ENCODE data around the gene AQP2. TPM values are rescaled to one million over a fixed set of nuclear protein-coding genes. Genes with fewer than 3 reads are reported as not detected.

The AQP2 gene
- total and polyA plus RNA-seq, 2 of the 4 experiments (the other 2 are of a cell fraction), result not detected

DNA sequence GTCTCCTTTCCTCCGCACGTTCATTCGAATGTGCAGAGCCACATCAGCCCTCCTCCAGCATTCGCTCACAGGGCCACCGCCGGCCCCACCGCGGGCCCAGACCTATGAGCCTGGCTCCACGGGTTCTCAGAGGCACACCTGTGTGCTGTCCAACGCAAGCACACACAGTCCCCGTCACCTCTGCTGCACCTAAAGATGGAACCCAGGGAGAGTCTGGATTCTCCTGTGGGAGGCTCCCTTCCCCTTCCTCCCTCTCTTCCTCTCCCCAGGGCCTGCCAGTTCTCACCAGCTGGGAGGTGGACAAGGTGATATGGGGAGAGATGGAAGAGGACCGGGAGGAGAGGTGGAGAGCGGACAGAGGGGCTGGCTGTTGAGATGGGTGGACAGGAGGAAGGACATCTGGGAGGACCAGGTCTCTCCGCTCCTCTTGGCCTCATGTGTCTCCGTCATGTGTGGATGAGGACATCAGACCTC lies 17.3 kb downstream of the AQP2 start (continued):
- TF ChIP-seq SMC3 (IDR thresholded peaks at IDR 0.05; ENCODE audit: low read depth, low read length), result no peak
- TF ChIP-seq MAZ (IDR thresholded peaks at IDR 0.05; ENCODE audit: borderline replicate concordance, low read depth, low read length), result no peak

DNA sequence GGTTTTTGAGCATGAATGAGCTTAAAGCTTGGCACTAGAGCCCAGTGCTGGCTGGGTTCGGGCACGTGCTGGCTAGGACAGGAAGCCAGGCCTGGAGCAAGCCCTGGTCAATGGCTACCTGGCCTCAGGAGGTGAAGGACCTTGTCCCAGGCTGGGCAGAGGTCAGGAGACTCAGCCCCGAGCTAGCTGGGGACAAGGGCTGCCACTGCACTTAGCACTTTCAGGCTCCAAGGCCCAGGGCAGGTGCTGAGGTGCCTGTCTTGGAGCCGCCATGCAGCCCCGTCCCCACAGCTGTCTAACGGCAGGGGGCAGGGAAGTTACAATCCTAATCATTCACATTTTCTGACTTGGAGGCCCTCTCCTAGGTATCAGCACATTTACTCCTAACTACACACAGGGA lies 17.9 kb downstream of the AQP2 start:
- H3K23ac ChIP-seq (ENCODE audit: low read depth, low read length), result no peak overlapping the region
- H4K91ac ChIP-seq (ENCODE audit: insufficient read depth, low read depth, low read length), result no peak overlapping the region
- no peak overlapping the region for H2AK5ac ChIP-seq (ENCODE audit: low read depth, low read length)
- dilution Hi-C loops (cut with HindIII; ENCODE audit: low sequenced_read_pairs, unreplicated experiment) (no loop called here), in situ Hi-C loops (cut with MboI; ENCODE audit: low sequenced_read_pairs) (loop anchor here (10.0 kb wide), 1 partner anchor 194 kb away; no protein-coding TSS in a partner anchor), intact Hi-C loops (cut with micrococcal nuclease) (loop anchor here (10.0 kb wide), 1 partner anchor 206 kb away; no protein-coding TSS in a partner anchor)
- no peak overlapping the region for H3K4ac ChIP-seq (ENCODE audit: low read depth, low read length)
- H3K14ac ChIP-seq (replicated peaks; ENCODE audit: low read depth, low read length), result no peak overlapping the region
- ChIA-PET CTCF (interaction anchor here (0.7 to 4.0 kb wide), 5 partner anchors 13 to 102 kb away, joined by 3 to 33 read pairs (median 6); no protein-coding TSS in a partner anchor), POLR2A (ENCODE audit: unreplicated experiment) (no interaction called here)
- no peak overlapping the region for H4K8ac ChIP-seq (ENCODE audit: low read depth in 2 of 2, low read length in 2 of 2)
- H2AK9ac ChIP-seq (replicated peaks; ENCODE audit: low read depth, low read length, poor library complexity), result no peak overlapping the region
- H3K9me3 ChIP-seq (ENCODE audit: control insufficient read depth, insufficient read depth, low read length), result no peaks in the 10 kb centered on the region
- H3K18ac ChIP-seq (ENCODE audit: low read depth, low read length), result no peak overlapping the region
- H2AFZ ChIP-seq (replicated peaks; ENCODE audit: low read length, poor library complexity), result no peak overlapping the region
- no peak overlapping the region for H3K56ac ChIP-seq (ENCODE audit: extremely low read depth, insufficient read depth, low read length)
- no peaks in the 10 kb centered on the region for H3K36me3 ChIP-seq (ENCODE audit: control insufficient read depth, insufficient read depth, low read length)
- H2BK120ac ChIP-seq (ENCODE audit: low read depth, low read length), result no peak overlapping the region
- no peak overlapping the region for H4K5ac ChIP-seq (ENCODE audit: low read depth, low read length)
- H3K9ac ChIP-seq (ENCODE audit: low read depth, low read length), result no peak overlapping the region
- no peak for TF ChIP-seq CEBPB (IDR thresholded peaks at IDR 0.05; ENCODE audit: low read depth, low read length)
- no peak for TF ChIP-seq NFE2L2 (IDR thresholded peaks at IDR 0.05; ENCODE audit: low read depth, low read length)
- TF ChIP-seq MAFK (IDR thresholded peaks at IDR 0.05; ENCODE audit: low read depth, low read length), result no peak
- TF ChIP-seq POLR2A (IDR thresholded peaks at IDR 0.05; ENCODE audit: low read depth, low read length), result no peak
- no peak for TF ChIP-seq BHLHE40 (IDR thresholded peaks at IDR 0.05; ENCODE audit: low read depth, low read length)
- no peak for TF ChIP-seq CHD1 (IDR thresholded peaks at IDR 0.05; ENCODE audit: low read depth, low read length)
- TF ChIP-seq RFX5 (IDR thresholded peaks at IDR 0.05; ENCODE audit: low read depth, low read length), result no peak
- TF ChIP-seq, protein P1, sequence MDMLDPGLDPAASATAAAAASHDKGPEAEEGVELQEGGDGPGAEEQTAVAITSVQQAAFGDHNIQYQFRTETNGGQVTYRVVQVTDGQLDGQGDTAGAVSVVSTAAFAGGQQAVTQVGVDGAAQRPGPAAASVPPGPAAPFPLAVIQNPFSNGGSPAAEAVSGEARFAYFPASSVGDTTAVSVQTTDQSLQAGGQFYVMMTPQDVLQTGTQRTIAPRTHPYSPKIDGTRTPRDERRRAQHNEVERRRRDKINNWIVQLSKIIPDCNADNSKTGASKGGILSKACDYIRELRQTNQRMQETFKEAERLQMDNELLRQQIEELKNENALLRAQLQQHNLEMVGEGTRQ (IDR thresholded peaks at IDR 0.05; ENCODE audit: low read depth, low read length), result no peak
- no peak for TF ChIP-seq RCOR1 (IDR thresholded peaks at IDR 0.05; ENCODE audit: insufficient replicate concordance, low read length)
- TF ChIP-seq, protein P2, sequence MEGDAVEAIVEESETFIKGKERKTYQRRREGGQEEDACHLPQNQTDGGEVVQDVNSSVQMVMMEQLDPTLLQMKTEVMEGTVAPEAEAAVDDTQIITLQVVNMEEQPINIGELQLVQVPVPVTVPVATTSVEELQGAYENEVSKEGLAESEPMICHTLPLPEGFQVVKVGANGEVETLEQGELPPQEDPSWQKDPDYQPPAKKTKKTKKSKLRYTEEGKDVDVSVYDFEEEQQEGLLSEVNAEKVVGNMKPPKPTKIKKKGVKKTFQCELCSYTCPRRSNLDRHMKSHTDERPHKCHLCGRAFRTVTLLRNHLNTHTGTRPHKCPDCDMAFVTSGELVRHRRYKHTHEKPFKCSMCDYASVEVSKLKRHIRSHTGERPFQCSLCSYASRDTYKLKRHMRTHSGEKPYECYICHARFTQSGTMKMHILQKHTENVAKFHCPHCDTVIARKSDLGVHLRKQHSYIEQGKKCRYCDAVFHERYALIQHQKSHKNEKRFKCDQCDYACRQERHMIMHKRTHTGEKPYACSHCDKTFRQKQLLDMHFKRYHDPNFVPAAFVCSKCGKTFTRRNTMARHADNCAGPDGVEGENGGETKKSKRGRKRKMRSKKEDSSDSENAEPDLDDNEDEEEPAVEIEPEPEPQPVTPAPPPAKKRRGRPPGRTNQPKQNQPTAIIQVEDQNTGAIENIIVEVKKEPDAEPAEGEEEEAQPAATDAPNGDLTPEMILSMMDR (conservative IDR thresholded peaks at IDR 0.05; ENCODE audit: low read depth, low read length), result no peak
- no peak for TF ChIP-seq RAD21 (IDR thresholded peaks at IDR 0.05; ENCODE audit: low read length)
- TF ChIP-seq MAZ (IDR thresholded peaks at IDR 0.05; ENCODE audit: borderline replicate concordance, low read depth, low read length), result no peak
- TF ChIP-seq, protein P3, sequence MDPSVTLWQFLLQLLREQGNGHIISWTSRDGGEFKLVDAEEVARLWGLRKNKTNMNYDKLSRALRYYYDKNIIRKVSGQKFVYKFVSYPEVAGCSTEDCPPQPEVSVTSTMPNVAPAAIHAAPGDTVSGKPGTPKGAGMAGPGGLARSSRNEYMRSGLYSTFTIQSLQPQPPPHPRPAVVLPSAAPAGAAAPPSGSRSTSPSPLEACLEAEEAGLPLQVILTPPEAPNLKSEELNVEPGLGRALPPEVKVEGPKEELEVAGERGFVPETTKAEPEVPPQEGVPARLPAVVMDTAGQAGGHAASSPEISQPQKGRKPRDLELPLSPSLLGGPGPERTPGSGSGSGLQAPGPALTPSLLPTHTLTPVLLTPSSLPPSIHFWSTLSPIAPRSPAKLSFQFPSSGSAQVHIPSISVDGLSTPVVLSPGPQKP (IDR thresholded peaks at IDR 0.05; ENCODE audit: borderline replicate concordance, low read depth, low read length), result no peak
- no peak for TF ChIP-seq SMC3 (IDR thresholded peaks at IDR 0.05; ENCODE audit: low read depth, low read length)
- no peaks in the 10 kb centered on the region for H4K20me1 ChIP-seq (ENCODE audit: insufficient read depth, low read length)
- ATAC-seq (ENCODE audit: low read depth) (no peak), DNase-seq (no peak)
- H3K4me2 ChIP-seq (ENCODE audit: low read depth, low read length), result no peak overlapping the region
- H3K4me1 ChIP-seq (ENCODE audit: control insufficient read depth, insufficient read depth, low read length), result no peaks in the 10 kb centered on the region
- H2BK5ac ChIP-seq (ENCODE audit: low read depth, low read length, poor library complexity, severe bottlenecking), result no peak overlapping the region
- no peaks in the 10 kb centered on the region for H3K9me1 ChIP-seq (ENCODE audit: insufficient read depth, low read length)
- H3K27me3 ChIP-seq (ENCODE audit: control insufficient read depth, insufficient read depth, low read length), result peaks cover 80% of the 10 kb centered on the region
- H2BK20ac ChIP-seq (ENCODE audit: low read depth, low read length), result no peak overlapping the region
- BruUV-seq (replicated peaks), result no TSS peak
- no peak overlapping the region for H3K4me3 ChIP-seq (ENCODE audit: insufficient read depth, low read depth, low read length)
- WGBS, 2 experiments (ENCODE audit: extremely low coverage in 2 of 2, insufficient read length in 1 of 2), result 72% methylated on average over 3 of the region's 6 CpGs; no CpG with 5 or more reads in 1 of the 2 experiments
- H3K79me1 ChIP-seq (ENCODE audit: low read depth in 1 of 2, low read length in 2 of 2), result no peaks in the 10 kb centered on the region
- no peak overlapping the region for H3K27ac ChIP-seq (ENCODE audit: insufficient read depth, low read length)
- H2BK15ac ChIP-seq (ENCODE audit: low read depth, low read length), result no peak overlapping the region

Data from IMR-90 (cell line).